SIG-M5 (cell line): ENCODE measurements around the gene STAC3.
"Not testable (repeated sequence)": the region's sequence is repeated elsewhere in the genome, so short reads cannot be mapped to it uniquely, and the experiment has no call there.

ENCODE experiments used
- DNase-seq: peaks from one replicate; lab custom pipeline; 2025; lab: John Stamatoyannopoulos, UW

The STAC3 gene

GRCh38 chr12:57250956-57251355 is at the start of gene STAC3:
Gene STAC3, minus strand, starts transcription at chr12:57251187. Its CDS starts 1,551 bp downstream, at chr12:57249636.
- no peak for DNase-seq

GRCh38 chr12:57299514-57300016 is 48.6 kb upstream of the STAC3 start:
- no peak for DNase-seq

- no peak for DNase-seq
Observed at GRCh38 chr12:57296291-57296690, 45.3 kb upstream of the STAC3 start.

GRCh38 chr12:57282073-57282472 is 31.1 kb upstream of the STAC3 start:
- DNase-seq: not testable (repeated sequence)

- peak; percentile 61 for DNase-seq
Observed at GRCh38 chr12:57280211-57281062, 29.4 kb upstream of the STAC3 start.

- no peak for DNase-seq
Observed at GRCh38 chr12:57278465-57279381, 27.7 kb upstream of the STAC3 start.

- DNase-seq: no peak
Observed at GRCh38 chr12:57276935-57277563, 26.1 kb upstream of the STAC3 start.

- DNase-seq: not testable (repeated sequence)
Observed at GRCh38 chr12:57276233-57276632, 25.2 kb upstream of the STAC3 start.

- DNase-seq: no peak
Observed at GRCh38 chr12:57273516-57273915, 22.5 kb upstream of the STAC3 start.

GRCh38 chr12:57272337-57273151 is 21.6 kb upstream of the STAC3 start:
- DNase-seq: no peak

- DNase-seq: no peak
Observed at GRCh38 chr12:57270966-57271470, 20.0 kb upstream of the STAC3 start.

GRCh38 chr12:57268264-57268663 is 17.3 kb upstream of the STAC3 start:
- no peak for DNase-seq

GRCh38 chr12:57266681-57267080 is 15.7 kb upstream of the STAC3 start:
- DNase-seq: no peak

- DNase-seq: no peak
Observed at GRCh38 chr12:57263096-57263495, 12.1 kb upstream of the STAC3 start.

- no peak for DNase-seq
Observed at GRCh38 chr12:57262126-57262822, 11.3 kb upstream of the STAC3 start.

- DNase-seq: no peak
Observed at GRCh38 chr12:57261428-57261865, 10.5 kb upstream of the STAC3 start.

- no peak for DNase-seq
Observed at GRCh38 chr12:57260366-57260765, 9.4 kb upstream of the STAC3 start.

- DNase-seq: no peak
Observed at GRCh38 chr12:57258977-57259970, 8.3 kb upstream of the STAC3 start.

GRCh38 chr12:57255916-57256315 is 4.9 kb upstream of the STAC3 start:
- DNase-seq: no peak
